Smooth muscle cell (in vitro differentiated cells): ENCODE data around the gene COA6. TPM values are rescaled to one million over a fixed set of nuclear protein-coding genes. Genes with fewer than 3 reads are reported as not detected.

Experiments used
- DNase-seq: peaks from one replicate; lab custom pipeline; 2025; ENCODE audit not compliant: unreplicated experiment; lab: John Stamatoyannopoulos, UW
- H2AFZ ChIP-seq: fragments of 200-600 bp; sonication (generic); 2 replicates; pipeline ENCODE4 v1.6.0; 2016; ENCODE audit warnings: antibody characterized with exemption, low read depth, mild to moderate bottlenecking
- H3F3A ChIP-seq: fragments of 200-600 bp; sonication (generic); 2 replicates; pipeline ENCODE4 v1.6.0; 2017; ENCODE audit warnings: antibody characterized with exemption, low read depth
- H3K27ac ChIP-seq: fragments of 200-600 bp; sonication (generic); 2 replicates; pipeline ENCODE4 v1.5.1; 2016; ENCODE audit warnings: low read depth, mild to moderate bottlenecking
- H3K27me3 ChIP-seq: fragments of 200-600 bp; sonication (generic); 2 replicates; pipeline ENCODE4 v1.6.1; 2016; ENCODE audit warnings: low read depth, mild to moderate bottlenecking
- H3K36me3 ChIP-seq: fragments of 200-600 bp; sonication (generic); 2 replicates; pipeline ENCODE4 v1.5.1; 2016; ENCODE audit warnings: low read depth
- H3K4me1 ChIP-seq: fragments of 200-600 bp; sonication (generic); 2 replicates; pipeline ENCODE4 v1.5.1; 2016; ENCODE audit warnings: low read depth
- H3K4me2 ChIP-seq: fragments of 200-600 bp; sonication (generic); 2 replicates; pipeline ENCODE4 v1.6.0; 2016; ENCODE audit warnings: mild to moderate bottlenecking
- H3K4me3 ChIP-seq: fragments of 200-600 bp; sonication (generic); 2 replicates; pipeline ENCODE4 v1.5.1; 2016; ENCODE audit warnings: mild to moderate bottlenecking
- H3K79me2 ChIP-seq: fragments of 200-600 bp; sonication (generic); 2 replicates; pipeline ENCODE4 v1.6.0; 2016; ENCODE audit warnings: low read depth, mild to moderate bottlenecking
- H3K9ac ChIP-seq: fragments of 200-600 bp; sonication (generic); 2 replicates; pipeline ENCODE4 v1.6.0; 2016; ENCODE audit warnings: low read depth
- H3K9me3 ChIP-seq: fragments of 200-600 bp; sonication (generic); replicated peaks from 2 replicates; pipeline ENCODE4 v1.5.1; 2016; ENCODE audit warnings: low read depth
- H4K20me1 ChIP-seq: fragments of 200-600 bp; sonication (generic); 2 replicates; pipeline ENCODE4 v1.6.0; 2016; ENCODE audit warnings: low read depth
- CTCF ChIP-seq: fragments of 200-600 bp; sonication (generic); IDR thresholded peaks from 2 replicates; pipeline ENCODE4 v1.5.1; 2017; ENCODE audit warnings: borderline replicate concordance, mild to moderate bottlenecking, antibody characterized with exemption; ENCODE audit not compliant: insufficient read depth, poor library complexity, severe bottlenecking
- WGBS: methylation state at CpG from one replicate; pipeline ENCODE4 v1.1.7; 2016; ENCODE audit warnings: low lambda C conversion rate; 5-methylcytosine and 5-hydroxymethylcytosine counted together
- polyA plus RNA-seq: library from polyadenylated mRNA; unstranded; fragments of >200 nt; fragmentation: Nextera tagmentation; extraction: Ambion mirVana; gene quantifications from 2 replicates; pipeline ENCODE4 v1.2.1, GENCODE V29; 2016
- total RNA-seq: library from RNA; depleted of rRNA; stranded (reverse); fragments of >200 nt; gene quantifications from 2 replicates; pipeline ENCODE4 v1.2.3, GENCODE V29; 2014

Gene COA6
- total and polyA plus RNA-seq, 2 experiments from 2014 or later, result 43.5 to 56.3 TPM

- H3K27me3 ChIP-seq, result peaks cover 16% of the 10 kb centered on the region
- no peak overlapping the region for H3K9ac ChIP-seq
- no peaks in the 10 kb centered on the region for H3K9me3 ChIP-seq
- no peak overlapping the region for H3K4me2 ChIP-seq
- H3K36me3 ChIP-seq, result no peaks in the 10 kb centered on the region
- no peak for TF ChIP-seq CTCF
- DNase-seq, result no peak
- H4K20me1 ChIP-seq, result no peaks in the 10 kb centered on the region
- H3K4me3 ChIP-seq, result no peak overlapping the region
- H3K27ac ChIP-seq, result no peak overlapping the region
- no peak overlapping the region for H2AFZ ChIP-seq
- no peaks in the 10 kb centered on the region for H3K79me2 ChIP-seq
- H3K4me1 ChIP-seq, result no peaks in the 10 kb centered on the region
- no peaks in the 10 kb centered on the region for H3F3A ChIP-seq
Observed at GRCh38 chr1:234357831-234358230, 15.4 kb upstream of the COA6 start.

GRCh38 chr1:234361102-234361603 is 12.1 kb upstream of the COA6 start:
- no peaks in the 10 kb centered on the region for H3K9me3 ChIP-seq
- H2AFZ ChIP-seq, result no peak overlapping the region
- H3K79me2 ChIP-seq, result no peaks in the 10 kb centered on the region
- no peaks in the 10 kb centered on the region for H4K20me1 ChIP-seq
- no peak for DNase-seq
- no peak overlapping the region for H3K4me2 ChIP-seq
- no peaks in the 10 kb centered on the region for H3K36me3 ChIP-seq
- 97% methylated on average over 3 of the region's 3 CpGs for WGBS
- H3F3A ChIP-seq, result no peaks in the 10 kb centered on the region
- TF ChIP-seq CTCF, result no peak
- H3K4me3 ChIP-seq, result no peak overlapping the region
- H3K9ac ChIP-seq, result no peak overlapping the region
- no peaks in the 10 kb centered on the region for H3K4me1 ChIP-seq
- H3K27ac ChIP-seq, result no peak overlapping the region
- peaks cover 3% of the 10 kb centered on the region for H3K27me3 ChIP-seq

GRCh38 chr1:234362558-234362957 is 10.7 kb upstream of the COA6 start:
- Histone ChIP-seq H2AFZ (no peak overlapping the region), H3K4me1 (no peaks in the 10 kb centered on the region), H3K79me2 (no peaks in the 10 kb centered on the region), H3K4me3 (no peak overlapping the region), H3K27ac (no peak overlapping the region), H3K9me3 (no peaks in the 10 kb centered on the region), H3K27me3 (peaks cover 3% of the 10 kb centered on the region), H4K20me1 (no peaks in the 10 kb centered on the region), H3K4me2 (no peak overlapping the region), H3K36me3 (no peaks in the 10 kb centered on the region), H3F3A (no peaks in the 10 kb centered on the region), H3K9ac (no peak overlapping the region)
- TF ChIP-seq CTCF, result no peak
- DNase-seq, result no peak
- WGBS, result 55% methylated on average over 2 of the region's 2 CpGs

GRCh38 chr1:234368320-234369032 is 4.8 kb upstream of the COA6 start:
- Histone ChIP-seq H3K36me3 (no peaks in the 10 kb centered on the region), H3K4me2 (no peak overlapping the region), H2AFZ (no peak overlapping the region), H3K4me3 (no peak overlapping the region), H3K79me2 (peaks cover 5% of the 10 kb centered on the region), H3K27ac (no peak overlapping the region), H4K20me1 (no peaks in the 10 kb centered on the region), H3K9me3 (no peaks in the 10 kb centered on the region), H3F3A (peaks cover 6% of the 10 kb centered on the region), H3K9ac (no peak overlapping the region), H3K4me1 (peaks cover 10% of the 10 kb centered on the region), H3K27me3 (peaks cover 15% of the 10 kb centered on the region)
- WGBS, result 64% methylated on average over 12 of the region's 12 CpGs
- DNase-seq, result no peak
- TF ChIP-seq CTCF, result no peak
